Mesothelial cell of epicardium (in vitro differentiated cells): ENCODE data around the gene FAM13C. TPM values are rescaled to one million over a fixed set of nuclear protein-coding genes. Genes with fewer than 3 reads are reported as not detected.

Source experiments
- DNase-seq, 2 experiments: peaks; one replicate each; pipeline ENCODE4 v3.0.0; 2021; ENCODE audit warnings: low spot score in 2 of 2; ENCODE audit not compliant: unreplicated experiment in 2 of 2
- H3K27ac Mint-ChIP-seq: 2 replicates; pipeline ENCODE4 v1.8.0; 2021; ENCODE audit warnings: mixed read lengths
- H3K27me3 Mint-ChIP-seq: 2 replicates; pipeline ENCODE4 v1.8.0; 2021; ENCODE audit warnings: low read depth, mixed read lengths
- H3K36me3 Mint-ChIP-seq: 2 replicates; pipeline ENCODE4 v1.8.0; 2021; ENCODE audit warnings: mixed read lengths
- H3K4me1 Mint-ChIP-seq: 2 replicates; pipeline ENCODE4 v1.8.0; 2021; ENCODE audit warnings: mixed read lengths
- H3K4me3 Mint-ChIP-seq: 2 replicates; pipeline ENCODE4 v1.8.0; 2021; ENCODE audit warnings: mild to moderate bottlenecking, moderate library complexity, mixed read lengths
- H3K9me3 Mint-ChIP-seq: 2 replicates; pipeline ENCODE4 v1.8.0; 2021; ENCODE audit warnings: mixed read lengths
- CTCF ChIP-seq: fragments of 200-600 bp; sonication (generic); IDR thresholded peaks from one replicate; pipeline ENCODE4 v1.5.0; 2021; ENCODE audit warnings: antibody characterized with exemption; ENCODE audit not compliant: unreplicated experiment
- total RNA-seq: library from RNA; stranded (reverse); gene quantifications from 3 replicates; pipeline ENCODE4 v1.2.1, GENCODE V29; 2021

FAM13C gene
- total RNA-seq, 1 donor from 2014 or later = 7.3 TPM

- no peak overlapping the region for H3K27ac Mint-ChIP-seq
- no peak overlapping the region for H3K4me3 Mint-ChIP-seq
These were observed 10.7 kb upstream of the FAM13C start for GRCh38 chr10:59373071-59373470.

GRCh38 chr10:59372543-59372942 lies 10.2 kb upstream of the FAM13C start:
- Mint-ChIP-seq H3K36me3 (no peaks in the 10 kb centered on the region), H3K4me3 (no peak overlapping the region), H3K9me3 (no peaks in the 10 kb centered on the region), H3K4me1 (peaks cover 24% of the 10 kb centered on the region), H3K27me3 (no peaks in the 10 kb centered on the region), H3K27ac (no peak overlapping the region)
- TF ChIP-seq CTCF = no peak
- DNase-seq = no peak

More at GRCh38 chr10:59373071-59373470, 10.7 kb upstream of the FAM13C start:
- DNase-seq = no peak
- no peak for TF ChIP-seq CTCF
- Mint-ChIP-seq H3K27me3 (no peaks in the 10 kb centered on the region), H3K9me3 (no peaks in the 10 kb centered on the region), H3K36me3 (no peaks in the 10 kb centered on the region), H3K4me1 (peaks cover 24% of the 10 kb centered on the region)

- Mint-ChIP-seq H3K27ac (no peak overlapping the region), H3K9me3 (no peaks in the 10 kb centered on the region), H3K27me3 (peaks cover 23% of the 10 kb centered on the region), H3K4me3 (no peak overlapping the region), H3K4me1 (peaks cover 13% of the 10 kb centered on the region), H3K36me3 (no peaks in the 10 kb centered on the region)
- no peak for TF ChIP-seq CTCF
- DNase-seq = no peak
These were observed 3.9 kb upstream of the FAM13C start for GRCh38 chr10:59366290-59366689.

- Mint-ChIP-seq H3K27ac (no peak overlapping the region), H3K27me3 (peaks cover 23% of the 10 kb centered on the region), H3K36me3 (no peaks in the 10 kb centered on the region), H3K4me3 (no peak overlapping the region), H3K4me1 (peaks cover 13% of the 10 kb centered on the region), H3K9me3 (no peaks in the 10 kb centered on the region)
- DNase-seq = no peak
- no peak for TF ChIP-seq CTCF
These were observed 1.2 kb upstream of the FAM13C start for GRCh38 chr10:59363446-59363958.

- DNase-seq = peak in 1 of 2 experiments; percentile 43
- H3K4me3 Mint-ChIP-seq = peak overlapping the region; percentile 69
These were observed 621 bp upstream of the FAM13C start for GRCh38 chr10:59362959-59363381.

More at GRCh38 chr10:59362959-59363381, 621 bp upstream of the FAM13C start:
- Mint-ChIP-seq H3K36me3 (no peaks in the 10 kb centered on the region), H3K9me3 (no peaks in the 10 kb centered on the region), H3K27me3 (peaks cover 23% of the 10 kb centered on the region), H3K4me1 (peaks cover 13% of the 10 kb centered on the region), H3K27ac (peak overlapping the region; percentile 48)
- no peak for TF ChIP-seq CTCF
